Right lobe of liver (tissue), 4 donors: ENCODE measurements around the gene HMGXB4.

Source experiments
- POLR2A ChIP-seq: fragments of 450-650 bp; IDR thresholded peaks from one replicate; pipeline ENCODE4 v1.6.1; 2017; ENCODE audit warnings: antibody characterized with exemption, mild to moderate bottlenecking
- TF ChIP-seq, protein P1 (sequence below), 4 donors: fragments of 200-600 bp in 3 of 4; fragments of 450-650 bp in 1 of 4; IDR thresholded peaks; one replicate each; pipeline versions ENCODE4 v1.5.1 to v1.8.0; 2016 to 2022; ENCODE audit warnings: antibody characterized with exemption in 4 of 4, mild to moderate bottlenecking in 2 of 4
- donor health status: DM: no; HTN: no; CAD: no.
- donor health status: DM: no; HTN: no; CAD: no.
- donor health status: DM: no; HTN: yes; CAD: no.

DNA sequence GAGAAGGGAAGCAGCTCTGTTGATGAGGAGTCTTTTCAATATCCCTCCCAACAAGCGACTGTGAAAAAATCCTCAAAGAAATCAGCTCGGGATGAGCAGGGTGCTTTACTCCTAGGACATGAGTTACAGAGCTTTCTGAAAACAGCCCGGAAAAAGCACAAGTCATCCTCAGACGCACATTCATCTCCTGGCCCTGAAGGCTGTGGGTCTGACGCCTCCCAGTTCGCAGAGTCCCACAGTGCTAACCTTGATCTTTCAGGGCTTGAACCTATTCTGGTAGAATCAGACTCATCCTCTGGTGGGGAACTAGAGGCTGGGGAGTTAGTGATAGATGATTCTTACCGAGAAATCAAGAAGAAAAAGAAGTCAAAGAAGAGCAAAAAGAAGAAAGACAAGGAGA is 7.7 kb downstream of the HMGXB4 start:
- no peak for TF ChIP-seq POLR2A
- TF ChIP-seq, protein P1, sequence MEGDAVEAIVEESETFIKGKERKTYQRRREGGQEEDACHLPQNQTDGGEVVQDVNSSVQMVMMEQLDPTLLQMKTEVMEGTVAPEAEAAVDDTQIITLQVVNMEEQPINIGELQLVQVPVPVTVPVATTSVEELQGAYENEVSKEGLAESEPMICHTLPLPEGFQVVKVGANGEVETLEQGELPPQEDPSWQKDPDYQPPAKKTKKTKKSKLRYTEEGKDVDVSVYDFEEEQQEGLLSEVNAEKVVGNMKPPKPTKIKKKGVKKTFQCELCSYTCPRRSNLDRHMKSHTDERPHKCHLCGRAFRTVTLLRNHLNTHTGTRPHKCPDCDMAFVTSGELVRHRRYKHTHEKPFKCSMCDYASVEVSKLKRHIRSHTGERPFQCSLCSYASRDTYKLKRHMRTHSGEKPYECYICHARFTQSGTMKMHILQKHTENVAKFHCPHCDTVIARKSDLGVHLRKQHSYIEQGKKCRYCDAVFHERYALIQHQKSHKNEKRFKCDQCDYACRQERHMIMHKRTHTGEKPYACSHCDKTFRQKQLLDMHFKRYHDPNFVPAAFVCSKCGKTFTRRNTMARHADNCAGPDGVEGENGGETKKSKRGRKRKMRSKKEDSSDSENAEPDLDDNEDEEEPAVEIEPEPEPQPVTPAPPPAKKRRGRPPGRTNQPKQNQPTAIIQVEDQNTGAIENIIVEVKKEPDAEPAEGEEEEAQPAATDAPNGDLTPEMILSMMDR (IDR thresholded peaks at IDR 0.05): no peak
